Activated T-cell treated with anti-CD3 and anti-CD28 coated beads for 24 hours (primary cell): ENCODE measurements around the gene BCORL1.

Experiments used
- DNase-seq: peaks from one replicate; pipeline ENCODE4 v3.0.0-alpha.2; 2020; ENCODE audit warnings: low read depth

The BCORL1 gene

GRCh38 chrX:129982300-129983251, at the start of gene BCORL1:
BCORL1 (plus strand) TSS chrX:129982635; CDS start chrX:130005232, 22,597 bp downstream.
- DNase-seq: peak; percentile 83

DNA sequence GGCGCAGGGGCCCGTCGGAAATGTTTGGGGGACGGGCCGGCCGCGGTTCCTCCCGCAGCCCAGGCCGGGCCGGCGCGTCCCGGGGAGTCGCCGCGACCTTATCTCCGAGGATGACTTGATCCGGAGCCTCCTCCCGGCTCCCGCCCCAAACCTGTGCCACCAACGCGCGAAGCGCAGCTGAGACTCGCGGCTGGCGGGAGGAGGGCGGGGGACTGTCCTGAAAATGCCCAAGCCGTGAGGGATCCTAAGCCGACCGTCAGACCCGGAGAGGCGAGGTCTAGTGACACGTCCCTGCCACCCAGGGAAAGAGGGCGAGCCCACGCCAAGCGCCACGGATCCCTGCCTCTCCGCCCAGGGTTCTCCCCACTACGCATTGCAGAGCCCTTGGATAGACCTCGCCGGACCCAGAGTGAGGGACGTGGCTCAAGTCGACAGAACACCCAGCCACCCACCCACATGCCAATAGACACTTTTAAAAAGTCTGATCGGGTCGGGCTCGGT, 49.6 kb upstream of the BCORL1 start:
- no peak for DNase-seq

DNA sequence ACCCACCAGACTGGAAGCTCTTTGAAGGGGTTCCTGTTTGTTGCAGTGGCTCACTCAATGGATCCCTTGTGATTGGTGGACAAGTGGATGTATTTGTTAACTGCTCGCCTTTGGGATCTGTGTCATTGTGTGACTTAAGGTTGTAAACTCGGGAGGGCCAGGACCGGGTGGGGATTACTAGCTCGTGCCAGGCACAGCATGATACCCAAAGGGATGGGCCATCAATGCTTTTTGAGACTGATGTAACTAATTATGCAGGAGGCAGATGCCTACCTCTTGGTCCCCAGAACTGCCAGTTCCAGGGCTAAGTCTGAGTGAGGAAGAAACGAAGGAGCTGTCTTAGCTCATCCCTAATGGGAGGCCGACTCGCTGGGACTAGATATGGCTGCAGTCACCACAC, 48.7 kb upstream of the BCORL1 start:
- no peak for DNase-seq

DNA sequence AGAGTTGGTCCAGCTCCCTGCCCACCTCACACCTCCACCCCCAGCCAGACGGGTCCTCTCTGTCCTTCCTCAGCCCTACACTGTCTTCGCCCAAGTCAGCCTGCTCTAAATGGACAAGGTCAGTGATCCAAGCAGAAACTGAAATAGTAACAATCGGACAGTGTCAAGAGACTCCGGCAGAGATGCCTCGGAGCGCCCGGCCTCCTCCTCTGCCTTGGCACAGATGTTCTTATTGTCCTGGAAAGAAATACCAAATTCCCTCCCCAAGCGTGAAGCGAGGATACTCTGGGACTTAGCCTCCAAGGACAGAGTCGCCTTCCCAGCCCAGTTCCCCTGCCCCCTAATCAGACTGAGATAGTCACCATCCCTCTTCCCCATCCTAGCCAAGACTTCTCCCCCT, 48.0 kb upstream of the BCORL1 start:
- DNase-seq: no peak

DNA sequence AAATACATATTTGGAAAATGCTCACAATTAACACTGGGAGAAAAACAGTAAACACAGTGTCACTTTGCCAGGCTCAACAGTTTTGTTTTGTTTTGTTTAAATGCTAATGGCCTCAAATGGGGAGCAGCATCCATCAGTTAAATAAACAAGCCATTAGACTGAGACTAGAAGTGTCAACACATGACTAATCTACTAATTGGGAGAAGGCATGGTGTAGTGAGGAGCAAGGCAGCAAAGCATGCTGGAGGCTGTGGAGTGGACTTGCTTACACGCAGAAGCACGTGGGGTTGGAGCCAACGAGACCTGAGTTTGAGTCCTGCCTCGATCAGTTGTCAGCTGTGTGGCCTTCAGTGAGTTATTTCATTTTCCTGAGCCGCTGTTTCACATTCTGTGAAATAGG, 47.5 kb upstream of the BCORL1 start:
- DNase-seq: no peak

DNA sequence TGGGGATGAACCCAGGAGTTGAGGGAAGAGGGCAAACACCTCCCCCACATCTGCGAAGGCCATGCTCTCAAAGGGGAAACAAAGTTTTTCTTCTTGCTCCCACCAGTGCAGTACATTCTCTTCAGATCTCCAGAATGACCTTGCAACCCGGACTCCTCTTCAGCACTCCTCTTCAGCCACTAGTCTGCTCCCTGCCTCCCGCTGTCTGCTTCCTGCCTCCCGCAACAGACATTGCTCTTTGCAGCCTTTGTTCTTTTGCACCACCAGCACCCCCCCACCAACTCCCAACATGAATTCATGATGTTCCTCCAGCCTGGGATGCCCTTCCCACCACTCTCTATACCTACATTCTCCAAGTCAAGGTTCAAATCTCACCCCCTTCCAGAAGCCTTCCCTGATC, 44.4 kb upstream of the BCORL1 start:
- DNase-seq: no peak

- no peak for DNase-seq
These were observed 42.4 kb upstream of the BCORL1 start for GRCh38 chrX:129939986-129940385.

DNA sequence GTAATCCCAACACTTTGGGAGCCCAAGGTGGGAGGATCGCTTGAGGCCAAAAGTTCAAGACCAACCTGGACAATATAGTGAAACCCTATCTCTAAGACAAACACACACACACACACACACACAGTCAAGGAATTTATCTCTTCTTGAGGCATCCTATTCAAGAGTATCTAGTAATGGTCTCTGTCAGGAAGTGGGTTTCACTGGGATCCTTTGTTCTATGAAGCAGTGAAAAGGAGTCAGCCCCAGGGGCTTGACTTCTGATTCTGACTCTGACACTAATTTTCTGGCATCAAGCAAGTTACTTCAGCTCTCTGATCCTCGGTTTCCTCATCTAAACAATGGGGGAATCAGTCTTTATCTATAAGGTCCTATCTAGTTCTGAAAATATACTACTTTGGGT, 41.7 kb upstream of the BCORL1 start:
- no peak for DNase-seq

GRCh38 chrX:129945131-129945530, 37.3 kb upstream of the BCORL1 start:
- DNase-seq: no peak

DNA sequence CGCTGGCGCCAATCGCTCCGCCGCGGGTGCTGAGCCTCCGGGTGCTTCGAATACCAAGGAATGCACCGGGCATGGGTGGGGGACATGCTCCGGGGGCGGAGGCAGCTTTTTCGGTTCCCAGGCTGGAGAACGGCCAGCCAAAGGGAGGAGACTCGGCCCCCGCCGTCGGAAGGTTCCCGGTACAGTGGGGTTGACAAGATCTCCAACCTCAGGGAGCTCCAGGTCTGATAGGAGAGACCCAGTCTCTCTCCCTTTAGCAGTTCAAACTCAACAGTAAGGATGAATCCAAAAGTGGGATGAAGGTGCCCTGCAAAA, 29.1 kb upstream of the BCORL1 start:
- no peak for DNase-seq

- DNase-seq: no peak
These were observed 28.6 kb upstream of the BCORL1 start for GRCh38 chrX:129953881-129954280.

- DNase-seq: no peak
These were observed 27.6 kb upstream of the BCORL1 start for GRCh38 chrX:129954804-129955203.

DNA sequence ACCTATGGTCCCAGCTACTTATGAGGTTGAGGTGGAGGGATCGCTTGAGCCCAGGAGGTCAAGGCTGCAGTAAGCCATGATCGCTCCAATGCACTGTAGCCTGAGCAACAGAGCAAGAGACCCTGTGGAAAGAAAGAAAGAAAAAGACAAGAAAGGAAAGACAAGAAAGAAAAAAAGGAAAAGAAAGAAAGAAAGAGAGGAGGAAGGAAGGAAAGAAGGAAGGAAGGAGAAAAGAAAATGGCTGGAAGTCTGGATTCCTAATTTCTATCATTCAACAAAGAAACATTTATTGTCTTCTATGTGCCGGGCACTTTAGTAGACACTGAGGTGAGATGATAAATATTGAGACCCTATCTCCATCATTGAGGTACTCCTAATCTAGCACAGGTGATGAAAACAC, 26.8 kb upstream of the BCORL1 start:
- no peak for DNase-seq

- DNase-seq: no peak
These were observed 26.3 kb upstream of the BCORL1 start for GRCh38 chrX:129956145-129956544.

DNA sequence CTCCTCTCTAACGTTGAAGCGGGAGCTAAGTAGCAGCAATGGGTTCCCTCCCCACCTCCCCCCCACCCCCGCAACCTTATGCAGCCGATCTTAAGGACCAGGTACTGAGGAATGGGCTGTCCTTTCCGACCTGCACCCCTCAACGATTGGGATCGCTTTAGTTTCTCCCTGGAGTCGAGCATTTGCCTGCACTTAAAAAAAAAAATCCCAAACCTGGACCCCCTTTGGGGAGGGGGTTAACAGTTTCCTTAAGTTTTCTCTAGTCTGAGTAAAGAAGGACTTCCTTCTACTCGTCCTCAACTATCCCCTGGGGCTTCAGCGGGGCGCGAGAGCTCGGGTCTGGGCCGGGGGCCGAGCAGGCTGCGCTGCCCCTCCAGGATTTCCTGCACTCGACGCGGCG, 25.7 kb upstream of the BCORL1 start:
- DNase-seq: no peak

DNA sequence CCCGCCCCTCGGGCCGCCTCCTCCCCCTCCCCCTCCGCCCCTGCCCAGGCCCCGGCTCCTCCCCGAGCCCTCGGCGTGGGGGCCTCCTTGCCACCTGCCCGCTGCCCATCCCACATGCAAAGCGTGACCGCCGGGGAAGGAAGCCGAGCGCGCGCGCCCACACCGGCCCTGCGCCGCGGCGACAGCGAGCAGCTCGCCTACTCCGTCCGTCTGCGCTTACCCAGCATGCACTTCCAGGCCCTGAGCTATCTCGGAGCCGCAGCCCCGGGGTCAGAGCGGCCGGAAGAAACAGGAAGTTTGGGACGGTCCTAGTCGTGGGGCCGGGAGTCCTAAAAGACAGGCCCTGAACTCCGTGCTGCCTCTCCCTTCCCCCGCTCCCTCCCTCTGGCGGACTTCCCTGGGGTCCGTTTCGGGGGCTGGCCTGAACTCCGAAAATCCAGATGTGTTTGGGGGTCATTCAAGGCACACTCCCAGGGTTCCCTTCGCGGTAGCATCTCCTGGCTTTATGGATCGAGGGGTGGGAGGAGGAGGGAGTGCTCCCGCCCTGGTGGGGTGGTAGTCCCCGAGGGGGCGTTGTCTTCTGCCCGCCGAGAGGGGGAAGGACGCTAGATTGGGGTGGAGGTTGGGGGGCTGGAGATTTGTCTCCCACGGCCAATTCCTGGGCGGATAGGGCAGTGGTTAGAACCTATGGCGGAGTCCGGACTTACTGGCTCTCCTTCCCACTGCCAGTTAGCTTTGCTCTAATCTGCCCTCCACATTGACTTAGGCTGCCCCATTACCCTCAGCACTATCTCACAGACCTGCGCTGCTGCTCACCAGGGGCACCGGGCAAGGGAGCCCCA, 25.0 kb upstream of the BCORL1 start:
- DNase-seq: no peak

GRCh38 chrX:129958083-129958465, 24.4 kb upstream of the BCORL1 start:
- DNase-seq: no peak

DNA sequence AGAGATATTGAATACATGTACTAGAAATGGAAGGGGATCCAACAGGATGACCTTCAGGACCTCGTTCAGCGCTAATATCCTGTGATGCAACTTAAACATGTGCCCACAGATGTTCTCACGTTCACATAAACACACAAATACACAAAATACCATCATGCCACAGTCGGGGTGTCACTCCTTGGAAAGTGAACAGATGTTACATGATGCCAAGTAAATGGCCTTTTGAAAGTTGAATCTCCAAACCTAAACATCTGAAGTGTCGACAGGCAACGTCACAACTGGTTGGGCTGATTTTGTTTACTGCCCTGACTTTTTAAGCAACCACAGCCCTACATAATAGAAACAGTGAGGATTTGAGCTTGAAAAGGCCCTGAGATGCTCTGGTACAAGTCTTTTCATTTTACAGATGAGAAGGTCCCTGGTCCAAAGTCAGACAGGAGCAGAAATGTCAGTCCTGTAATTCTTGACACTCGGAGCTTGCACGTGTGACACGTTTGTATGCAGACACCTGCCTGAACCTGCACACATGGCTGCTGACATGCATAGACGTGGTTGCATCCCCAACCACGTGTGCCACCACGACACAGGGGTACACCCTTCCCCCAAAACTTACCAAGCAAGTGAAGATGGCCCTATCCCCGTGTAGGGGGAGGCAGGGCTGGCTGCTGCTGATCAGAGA, 23.5 kb upstream of the BCORL1 start:
- DNase-seq: no peak

DNA sequence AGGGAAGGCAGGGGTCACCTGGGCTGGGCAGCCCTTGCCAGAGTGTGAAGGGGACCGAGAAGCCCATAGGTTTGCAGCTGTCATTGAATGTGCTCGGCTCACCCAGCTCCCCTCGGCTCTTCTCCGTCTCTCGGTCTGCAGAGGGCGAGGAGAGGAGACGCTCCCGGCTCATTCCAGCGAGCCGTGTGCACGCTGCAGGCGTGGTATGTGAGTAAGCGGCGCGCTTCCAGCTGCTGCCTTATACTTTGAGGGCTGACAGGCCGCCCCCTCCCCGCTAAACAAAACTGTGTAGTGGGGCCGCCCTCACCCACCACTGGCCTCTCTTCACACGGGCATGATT, 23.0 kb upstream of the BCORL1 start:
- no peak for DNase-seq

DNA sequence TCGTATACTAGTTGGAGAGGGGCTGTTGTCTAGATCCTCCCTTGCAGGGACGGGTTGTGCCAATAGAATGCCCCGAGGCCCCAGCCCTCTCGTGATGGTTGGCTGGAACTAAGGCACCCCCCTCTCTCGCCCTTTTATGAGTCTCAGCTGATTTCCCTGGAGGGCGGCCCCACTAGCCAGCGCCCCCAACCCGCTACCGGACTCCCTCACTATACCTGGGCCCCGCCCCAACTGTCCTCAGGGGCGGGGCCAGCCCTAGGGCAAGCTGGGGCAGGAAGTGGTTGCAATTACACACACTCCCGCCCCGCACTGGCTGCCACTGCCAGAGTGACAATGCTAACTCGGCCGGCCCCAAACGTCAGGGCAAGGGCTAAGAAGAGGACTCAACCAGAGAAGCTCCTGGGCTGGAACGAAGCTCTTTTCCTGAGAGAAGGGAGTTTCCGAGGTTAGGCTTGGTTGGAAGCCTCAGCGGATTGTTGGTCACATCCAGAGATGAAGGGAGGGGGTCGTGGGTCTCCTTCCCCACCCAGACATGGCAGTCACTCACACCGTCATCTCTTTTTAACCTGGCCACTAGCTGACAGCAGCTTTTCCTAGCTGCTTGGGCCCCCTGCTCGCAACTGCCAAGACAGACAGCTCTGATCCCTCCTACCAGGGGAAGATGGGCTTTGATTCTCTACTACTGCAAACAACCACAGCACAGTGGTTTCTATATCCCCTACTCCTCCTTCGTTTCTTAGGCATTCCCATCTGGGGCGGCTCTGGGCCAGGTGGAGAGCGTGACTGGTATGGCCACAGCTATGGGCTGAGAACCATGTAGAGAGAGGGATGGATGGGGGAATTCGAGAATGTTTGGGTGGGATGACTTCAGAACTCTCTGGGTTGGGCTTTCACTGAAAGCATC, 21.0 kb upstream of the BCORL1 start:
- peak; percentile 56 for DNase-seq

- no peak for DNase-seq
These were observed 18.7 kb upstream of the BCORL1 start for GRCh38 chrX:129963729-129964128.

- DNase-seq: no peak
These were observed 17.3 kb upstream of the BCORL1 start for GRCh38 chrX:129965166-129965565.
